HCT116 (cell line): ENCODE data around the gene ZNF618.

Source experiments
- CTCF ChIP-seq, 3 experiments: fragments of 200-600 bp in 1 of 3; sonication (generic) in 1 of 3; IDR thresholded peaks in 2 of 3; conservative IDR thresholded peaks in 1 of 3; 2 replicates each; pipeline ENCODE4 v1.5.1; 2012 to 2017; ENCODE audit warnings: low read depth in 2 of 3, low read length in 2 of 3, antibody characterized with exemption in 1 of 3, borderline replicate concordance in 1 of 3, control low read depth in 1 of 3, mild to moderate bottlenecking in 1 of 3, mixed read lengths in 1 of 3, mixed run types in 1 of 3, moderate library complexity in 1 of 3; ENCODE audit not compliant: insufficient read depth in 1 of 3
- ELF1 ChIP-seq: IDR thresholded peaks from 2 replicates; pipeline ENCODE4 v1.6.1; 2012; ENCODE audit warnings: low read depth, borderline replicate concordance
- EZH2 ChIP-seq: fragments of 200-600 bp; sonication (generic); IDR thresholded peaks from 2 replicates; pipeline ENCODE4 v1.6.1; 2017; ENCODE audit warnings: antibody characterized with exemption, mixed run types
- JUND ChIP-seq: IDR thresholded peaks from 2 replicates; pipeline ENCODE4 v1.6.1; 2012
- POLR2A ChIP-seq: IDR thresholded peaks from 2 replicates; pipeline ENCODE4 v1.7.0; 2011; ENCODE audit warnings: borderline replicate concordance; ENCODE audit not compliant: insufficient read depth, insufficient read length; ENCODE audit errors: extremely low read depth
- POLR2AphosphoS5 ChIP-seq: IDR thresholded peaks from 2 replicates; pipeline ENCODE4 v1.6.1; 2011; ENCODE audit warnings: mild to moderate bottlenecking, low read depth, low read length, moderate library complexity
- SRF ChIP-seq: IDR thresholded peaks from 2 replicates; pipeline ENCODE4 v1.6.1; 2012; ENCODE audit warnings: low read depth
- YY1 ChIP-seq: IDR thresholded peaks from 2 replicates; pipeline ENCODE4 v1.6.1; 2011; ENCODE audit warnings: low read length, low read depth, moderate library complexity, mild to moderate bottlenecking; ENCODE audit not compliant: insufficient replicate concordance; ENCODE audit errors: extremely low read depth
- TF ChIP-seq, protein P1 (sequence below): IDR thresholded peaks from 2 replicates; pipeline ENCODE4 v1.6.1; 2012

- TF ChIP-seq CTCF (IDR thresholded peaks at IDR 0.05 in 2 of 3, conservative IDR thresholded peaks at IDR 0.05 in 1 of 3; ENCODE audit: borderline replicate concordance in 1 of 3, insufficient read depth in 1 of 3, low read depth in 2 of 3, low read length in 2 of 3) (no peak), EZH2 (no peak), SRF (no peak), JUND (no peak), ELF1 (no peak), POLR2A (no peak), YY1 (no peak), POLR2AphosphoS5 (no peak)
- TF ChIP-seq, protein P1, sequence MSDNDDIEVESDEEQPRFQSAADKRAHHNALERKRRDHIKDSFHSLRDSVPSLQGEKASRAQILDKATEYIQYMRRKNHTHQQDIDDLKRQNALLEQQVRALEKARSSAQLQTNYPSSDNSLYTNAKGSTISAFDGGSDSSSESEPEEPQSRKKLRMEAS = no peak
Measured at GRCh38 chr9:113967380-113967779, 91.3 kb downstream of the ZNF618 start.
